ENCODE results near the gene WDR72.
"Not testable (repeated sequence)": the region's sequence is repeated elsewhere in the genome, so short reads cannot be mapped to it uniquely, and the experiment has no call there.

Gene WDR72

DNA sequence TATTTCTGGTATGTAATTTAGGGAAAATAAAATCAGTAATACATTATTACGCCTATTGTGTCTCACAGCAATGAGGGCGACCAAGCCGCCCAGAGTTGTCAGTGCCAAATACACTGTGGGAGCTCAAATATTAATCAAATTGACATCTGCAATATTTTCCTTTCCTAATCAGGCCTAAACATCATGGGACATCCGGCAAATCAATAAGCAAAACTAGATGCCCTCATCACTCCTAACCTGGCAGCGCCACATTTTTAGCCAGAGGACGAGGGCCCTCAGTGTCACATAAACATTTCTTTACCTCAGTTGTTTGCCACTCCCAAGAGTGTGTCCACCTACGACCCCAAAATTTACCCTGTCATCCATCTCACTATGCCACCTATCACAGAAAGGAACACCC, 64.1 kb downstream of the WDR72 start:
- DNase-seq, result no peak

DNA sequence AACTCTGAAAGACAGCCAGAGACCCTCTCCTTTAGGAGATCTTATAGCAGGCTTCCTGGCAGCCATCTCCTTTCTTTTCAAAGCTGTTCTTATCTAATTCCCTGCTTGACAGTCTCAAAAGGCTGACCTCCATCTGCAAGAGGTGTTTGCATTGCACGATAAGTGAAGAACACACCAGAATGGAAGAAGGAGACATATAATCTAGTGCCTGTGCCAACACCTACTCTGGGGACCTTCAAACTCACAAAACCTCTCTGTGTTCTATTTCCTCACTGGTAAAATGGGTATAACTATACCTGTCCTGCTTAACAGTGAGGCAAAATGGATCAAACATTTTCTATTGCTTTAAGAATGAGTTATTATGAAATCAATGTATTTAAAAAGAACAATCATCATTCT, 65.0 kb downstream of the WDR72 start:
- DNase-seq, result no peak

DNA sequence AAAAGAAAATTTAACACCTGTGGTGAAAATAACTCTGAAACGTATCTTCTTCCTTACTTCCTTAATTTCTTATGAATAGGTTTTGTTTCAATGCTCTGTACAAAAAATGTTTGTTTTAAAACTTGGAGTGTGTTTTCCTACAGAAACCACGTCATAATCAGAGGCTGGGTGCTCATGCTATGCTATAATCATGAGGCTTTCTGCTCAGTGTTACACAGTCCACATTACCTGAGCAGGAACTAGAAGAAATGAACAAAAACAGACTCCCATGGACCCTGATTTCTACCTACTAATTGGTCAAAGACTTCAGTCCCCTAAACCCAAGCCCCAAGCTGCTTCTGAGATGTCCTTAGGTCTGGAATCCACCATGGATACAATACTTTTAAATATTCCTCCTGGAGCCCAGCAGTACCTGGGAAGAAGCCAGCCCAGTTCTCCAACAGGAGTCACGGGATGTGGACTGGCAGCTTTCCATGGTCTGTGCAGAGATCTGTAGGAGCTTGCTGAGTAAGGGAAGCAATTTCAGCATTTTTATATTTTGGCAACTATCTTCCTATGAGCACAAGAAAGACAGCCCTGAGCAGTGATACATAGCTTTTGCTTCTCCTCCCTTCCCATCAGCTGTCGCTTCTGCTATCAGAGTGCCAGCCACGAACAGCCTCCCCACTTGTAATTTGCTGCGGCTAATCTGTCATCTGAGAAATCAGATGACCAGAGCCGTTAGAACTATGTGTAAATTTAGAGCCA, 65.6 kb downstream of the WDR72 start:
- no peak for DNase-seq

DNA sequence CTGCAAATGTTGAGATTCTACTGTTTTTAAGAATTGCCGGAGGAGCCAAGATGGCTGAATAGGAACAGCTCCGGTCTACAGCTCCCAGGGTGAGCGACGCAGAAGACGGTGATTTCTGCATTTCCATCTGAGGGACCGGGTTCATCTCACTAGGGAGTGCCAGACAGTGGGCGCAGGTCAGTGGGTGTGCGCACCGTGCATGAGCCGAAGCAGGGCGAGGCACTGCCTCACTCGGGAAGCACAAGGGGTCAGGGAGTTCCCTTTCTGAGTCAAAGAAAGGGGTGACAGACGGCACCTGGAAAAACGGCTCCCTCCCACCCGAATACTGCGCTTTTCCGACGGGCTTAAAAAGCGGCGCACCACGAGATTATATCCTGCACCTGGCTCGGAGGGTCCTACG, 75.3 kb downstream of the WDR72 start:
- DNase-seq, result not testable (repeated sequence)

DNA sequence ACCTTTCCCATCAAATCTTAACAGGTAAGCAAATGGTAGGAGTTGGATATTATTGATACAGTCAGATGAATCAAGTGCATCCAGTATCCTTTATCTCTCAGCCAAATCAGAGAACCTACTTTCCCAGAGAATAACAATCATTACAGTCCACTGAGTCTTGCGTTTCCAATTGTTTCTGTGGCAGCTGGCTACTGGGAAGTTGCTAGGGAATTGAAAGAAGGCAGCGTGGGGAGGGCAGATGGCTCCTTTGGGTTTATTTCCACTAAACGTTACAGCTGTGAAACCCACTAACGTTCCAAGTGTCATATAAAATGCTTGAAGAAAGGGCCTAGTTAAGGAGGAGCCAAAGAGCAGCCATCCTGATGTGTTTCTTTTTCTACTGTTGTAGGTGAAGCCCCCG, 78.4 kb downstream of the WDR72 start:
- DNase-seq, result no peak

DNA sequence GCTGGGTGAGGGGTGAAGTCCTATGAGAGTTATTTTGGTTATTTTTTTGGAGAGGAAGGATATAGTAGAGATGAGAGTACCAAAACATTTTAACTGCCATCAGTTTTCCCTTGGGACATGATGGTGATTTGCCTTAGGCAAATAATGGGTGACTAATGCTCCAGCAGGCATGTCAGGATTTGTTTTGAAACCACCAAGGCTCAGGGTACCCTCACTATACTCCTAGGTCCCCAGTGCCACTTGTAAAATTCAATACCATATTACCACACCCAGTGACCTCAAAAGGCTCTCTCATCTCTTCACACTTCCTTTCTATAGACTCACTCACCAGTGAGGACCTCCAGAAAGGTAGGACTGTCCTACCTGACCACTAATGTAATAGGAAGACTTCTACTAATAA, 83.6 kb downstream of the WDR72 start:
- no peak for DNase-seq

DNA sequence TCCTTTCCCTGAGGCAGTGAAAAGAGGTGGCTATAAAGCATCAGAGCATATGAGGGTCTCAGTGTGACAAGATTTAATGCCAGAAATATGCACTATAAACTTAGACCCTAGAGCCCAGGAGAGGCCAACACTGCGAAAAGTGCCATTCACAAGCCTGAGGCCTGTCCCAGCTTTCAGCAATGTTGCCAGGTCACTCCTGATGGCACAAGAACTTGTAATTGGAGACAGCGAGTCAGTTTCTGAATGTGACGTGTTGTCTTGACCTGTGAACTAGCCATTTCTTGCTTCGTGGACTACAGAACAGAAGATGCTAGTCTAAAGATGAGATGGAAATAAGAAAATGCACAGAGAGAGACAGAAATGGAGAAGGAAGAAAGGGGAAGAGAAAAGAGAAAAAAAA, 87.9 kb downstream of the WDR72 start:
- no peak for DNase-seq

DNA sequence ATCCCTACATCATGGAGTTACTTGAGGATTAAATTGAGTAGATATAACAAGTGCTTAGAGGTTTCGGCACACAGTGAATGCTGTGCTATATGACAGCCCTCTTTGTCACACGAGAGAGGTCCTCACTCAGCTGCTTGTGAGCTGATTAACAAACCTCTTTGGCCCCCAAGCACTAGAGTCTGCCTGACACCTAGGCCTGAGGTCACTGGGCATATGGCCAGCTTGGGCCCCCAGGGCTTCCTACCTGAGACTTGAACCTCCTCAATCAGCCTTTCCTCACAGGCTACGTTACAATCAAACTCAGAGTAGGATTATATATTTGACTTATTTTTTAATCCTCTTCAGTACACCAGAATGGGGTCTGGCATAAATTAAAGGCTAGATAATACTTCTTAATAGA, 88.8 kb downstream of the WDR72 start:
- no peak for DNase-seq

DNA sequence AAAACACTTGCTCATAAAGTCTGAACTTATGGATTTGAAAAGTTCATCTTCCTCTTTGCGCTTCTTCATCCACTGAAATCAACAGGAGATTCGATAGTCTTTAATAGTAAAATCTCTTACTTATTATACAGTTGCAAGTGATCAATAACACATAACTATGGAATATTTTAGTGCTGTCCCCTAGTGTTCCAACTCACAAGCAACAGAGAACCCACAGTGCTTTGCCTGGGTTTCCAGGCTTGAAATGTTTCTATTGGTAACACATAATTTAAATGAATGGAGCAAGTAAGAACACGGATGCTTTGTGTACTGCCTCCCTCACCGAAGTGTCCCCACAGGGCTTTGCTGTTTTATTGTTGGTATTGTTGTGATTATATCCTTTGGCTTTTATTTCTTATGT, 93.5 kb downstream of the WDR72 start:
- DNase-seq, result no peak

DNA sequence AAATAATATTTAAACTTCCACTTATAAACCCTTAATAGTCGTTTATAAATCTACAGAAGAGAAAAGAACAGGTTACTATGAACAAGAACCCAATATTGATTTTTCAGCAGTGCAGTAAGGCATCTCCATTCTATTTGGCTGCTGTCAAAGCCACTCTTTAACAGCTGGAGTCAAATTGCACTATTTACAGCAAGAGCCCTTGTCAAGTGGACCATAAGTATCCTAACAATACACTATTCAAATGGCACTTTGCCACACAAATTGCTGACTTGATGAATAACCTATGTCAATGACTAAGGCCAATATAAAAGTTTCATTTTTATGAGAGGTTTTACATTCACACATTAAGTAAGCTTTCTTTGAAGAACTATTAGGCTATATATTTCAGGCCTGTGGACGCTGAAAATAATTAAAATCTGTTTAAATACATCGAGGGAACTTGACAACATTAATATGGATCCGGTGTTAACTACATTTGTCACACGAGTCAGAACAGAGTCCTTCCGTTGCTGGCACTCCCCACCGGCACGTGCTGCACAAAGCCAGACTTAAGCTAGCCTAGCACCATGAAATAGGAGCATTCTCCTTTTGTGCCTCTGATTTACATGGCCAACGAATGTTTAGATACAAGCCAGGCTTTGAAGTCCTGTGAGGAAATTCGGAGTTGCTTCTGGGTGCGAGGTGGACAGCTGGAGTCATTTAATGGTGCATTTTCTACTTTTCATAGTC, 100.5 kb downstream of the WDR72 start:
- no peak for DNase-seq

DNA sequence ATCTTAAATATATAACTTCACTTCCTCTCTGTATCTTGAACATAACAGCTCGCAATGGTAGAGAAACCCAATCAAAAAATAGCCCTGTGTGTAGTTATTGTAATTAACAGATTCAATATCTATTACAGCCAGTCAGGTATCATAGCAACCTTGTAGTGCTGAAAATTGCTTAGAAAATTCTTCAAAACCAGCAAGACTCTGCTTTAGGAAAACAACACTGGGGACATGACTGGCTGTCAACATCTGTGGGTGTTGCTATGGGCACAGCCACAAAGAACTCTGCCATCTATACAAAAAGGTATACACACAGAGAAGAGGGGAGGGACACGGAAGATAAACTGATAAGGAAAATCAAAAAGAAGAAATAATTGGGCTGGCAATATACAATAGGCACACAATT, 101.2 kb downstream of the WDR72 start:
- DNase-seq, result no peak

DNA sequence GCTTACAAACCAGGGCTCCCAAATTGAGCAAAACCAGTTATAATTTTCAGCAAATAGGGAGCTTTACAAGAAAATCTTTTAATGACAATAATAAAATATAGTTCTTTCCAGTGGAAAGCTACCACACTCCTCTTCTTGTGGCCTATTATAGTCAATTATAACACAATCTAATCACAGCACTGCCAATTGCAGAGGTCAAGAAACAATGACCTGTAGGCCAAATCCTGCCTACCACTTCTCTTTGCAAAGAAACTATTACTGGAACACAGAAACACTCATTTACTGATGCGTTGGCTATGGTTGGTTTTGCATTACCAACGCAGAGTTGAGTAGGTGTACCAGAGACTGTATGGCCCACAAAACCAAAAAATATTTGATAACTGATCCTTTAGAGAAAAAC, 110.5 kb downstream of the WDR72 start:
- DNase-seq, result no peak

DNA sequence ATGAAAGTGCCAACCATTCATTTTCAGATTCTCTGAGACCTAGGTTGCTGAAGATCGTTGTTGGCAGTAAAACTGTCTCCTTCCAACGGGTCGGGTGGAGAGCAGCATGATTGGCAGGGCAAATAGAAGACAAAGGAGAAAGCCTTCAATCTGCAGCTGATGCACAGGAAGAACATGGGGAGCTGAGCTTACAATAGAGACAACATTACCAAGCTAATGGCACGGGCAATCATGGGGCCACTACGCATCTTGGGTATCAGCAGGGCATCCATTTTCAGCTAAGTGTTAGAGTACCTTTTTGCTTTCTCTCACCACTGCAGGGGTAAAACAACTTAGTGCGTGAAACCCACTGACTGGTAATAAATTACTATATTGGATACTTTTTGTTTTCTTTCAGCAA, 114.8 kb downstream of the WDR72 start:
- no peak for DNase-seq

DNA sequence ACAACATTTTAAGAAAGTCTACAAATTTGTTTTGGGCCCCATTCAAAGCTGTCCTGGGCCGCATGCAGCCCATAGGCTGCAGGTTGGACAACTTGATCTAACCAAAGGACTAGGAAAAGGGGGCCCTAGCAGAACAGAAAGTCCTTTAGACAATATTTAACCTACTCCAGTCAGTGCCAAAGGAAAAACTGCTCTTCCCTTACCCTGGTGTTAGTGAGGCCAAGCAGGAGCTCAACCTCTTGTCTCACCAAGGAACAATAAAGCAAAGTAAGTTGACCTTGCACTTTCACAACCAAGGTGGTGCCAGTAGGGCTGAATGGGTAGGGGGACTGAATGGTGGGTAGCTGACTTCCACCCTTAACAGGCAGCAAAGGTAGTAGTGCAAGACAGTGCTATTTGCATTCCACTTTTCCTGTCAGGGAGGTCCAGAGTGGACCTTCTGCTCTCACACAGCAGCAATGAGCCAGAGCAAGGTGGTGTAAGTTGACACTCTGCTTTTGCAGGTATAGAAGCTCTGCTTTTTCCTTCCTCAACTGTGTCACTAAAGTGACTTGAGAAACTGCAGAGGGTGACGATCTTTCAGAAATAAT, 124.9 kb downstream of the WDR72 start:
- DNase-seq, result no peak

DNA sequence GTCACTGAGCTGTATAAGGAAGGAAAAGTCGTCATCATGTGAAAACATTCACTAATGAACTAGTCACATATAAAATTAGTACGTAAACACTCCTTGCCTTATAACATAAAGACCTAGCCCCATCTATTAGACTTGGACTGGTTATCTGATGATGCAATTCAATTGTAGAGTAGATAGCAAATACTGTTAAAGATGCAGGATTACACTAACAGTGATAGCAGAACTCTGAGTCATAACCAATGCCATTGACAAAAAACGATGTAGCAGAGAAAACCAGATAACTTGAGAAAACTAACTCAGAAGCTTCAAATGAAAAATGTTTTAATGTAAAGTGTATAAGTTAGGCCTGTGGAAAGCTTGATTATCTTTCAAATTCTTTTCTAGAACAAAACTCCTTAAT, 132.2 kb downstream of the WDR72 start:
- DNase-seq, result no peak

DNA sequence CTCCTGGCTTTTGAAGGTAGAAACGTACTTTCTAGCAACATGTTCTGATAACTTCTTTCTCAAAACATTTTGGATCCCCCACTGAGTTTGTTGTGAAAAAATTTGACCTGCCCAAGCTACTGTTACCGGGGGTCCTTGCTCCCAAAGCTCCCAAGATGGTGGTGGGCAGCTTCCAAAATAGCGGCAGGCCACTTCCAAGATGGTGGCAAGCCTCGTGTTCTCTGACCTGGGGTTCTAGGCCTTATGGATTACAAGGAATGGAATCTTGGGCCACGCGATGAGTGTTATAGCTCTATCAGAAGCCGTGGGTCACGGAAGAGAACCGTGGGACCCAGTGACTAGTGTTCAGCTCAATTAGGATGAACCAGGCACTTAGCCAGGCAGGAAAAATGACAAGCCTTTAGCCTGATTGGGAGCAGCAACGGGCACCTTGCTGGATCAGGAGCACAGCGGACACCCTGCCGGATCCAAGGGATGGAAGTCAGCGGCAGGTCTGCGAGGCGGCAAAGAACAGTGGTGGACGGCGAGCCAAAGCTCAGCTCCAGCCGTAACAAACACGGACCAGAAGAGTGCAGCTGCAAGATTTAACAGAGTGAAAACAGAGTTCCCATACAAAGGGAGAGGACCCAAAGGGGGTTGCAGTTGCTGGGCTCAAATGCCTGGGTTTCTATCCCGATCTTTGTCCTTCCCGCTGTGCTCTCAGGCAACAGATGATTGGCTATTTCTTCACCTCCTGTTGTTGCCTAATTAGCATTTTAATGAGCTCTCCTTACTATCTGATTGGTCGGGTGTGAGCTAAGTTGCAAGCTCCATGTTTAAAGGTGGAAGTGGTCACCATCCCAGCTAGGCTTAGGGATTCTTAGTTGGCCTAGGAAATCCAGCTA, 133.3 kb downstream of the WDR72 start:
- no peak for DNase-seq

DNA sequence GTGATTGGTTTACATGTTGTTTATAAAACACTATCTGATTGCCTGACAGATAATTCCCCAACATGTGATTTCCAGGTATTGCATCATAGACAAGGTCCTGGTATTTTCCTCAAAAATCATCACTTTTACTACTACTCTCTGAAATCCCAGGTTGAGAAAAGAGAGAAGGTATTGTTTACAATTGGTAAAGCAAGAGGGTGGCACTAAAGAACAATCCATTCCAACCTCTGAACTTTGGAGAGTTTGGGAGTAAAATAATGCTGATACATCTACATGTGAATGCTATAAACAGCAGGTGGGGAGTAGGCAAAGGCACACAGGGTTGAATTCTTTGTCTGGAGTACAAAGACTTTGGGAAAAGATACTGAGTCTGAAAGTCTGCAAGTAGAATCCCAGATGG, 134.2 kb downstream of the WDR72 start:
- DNase-seq, result no peak

DNA sequence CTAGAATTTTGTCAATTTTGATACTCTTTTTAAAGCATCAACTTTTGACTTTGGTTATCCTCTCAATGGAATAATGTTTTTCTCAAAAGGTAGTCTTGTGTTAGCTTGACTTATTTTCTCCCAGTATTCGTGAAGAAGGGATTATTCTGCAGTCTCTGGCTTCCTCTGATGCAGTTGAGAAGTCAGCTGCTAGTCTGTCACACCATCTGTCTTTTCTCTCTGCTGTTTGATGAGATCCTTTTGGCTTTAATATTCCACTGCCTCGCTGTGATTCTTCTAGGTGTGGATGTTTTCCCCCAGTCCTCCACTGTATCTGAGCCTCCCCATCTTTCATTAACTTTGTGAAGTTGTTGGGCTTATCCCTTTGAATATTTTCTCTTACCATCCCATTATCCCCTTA, 141.0 kb downstream of the WDR72 start:
- no peak for DNase-seq

DNA sequence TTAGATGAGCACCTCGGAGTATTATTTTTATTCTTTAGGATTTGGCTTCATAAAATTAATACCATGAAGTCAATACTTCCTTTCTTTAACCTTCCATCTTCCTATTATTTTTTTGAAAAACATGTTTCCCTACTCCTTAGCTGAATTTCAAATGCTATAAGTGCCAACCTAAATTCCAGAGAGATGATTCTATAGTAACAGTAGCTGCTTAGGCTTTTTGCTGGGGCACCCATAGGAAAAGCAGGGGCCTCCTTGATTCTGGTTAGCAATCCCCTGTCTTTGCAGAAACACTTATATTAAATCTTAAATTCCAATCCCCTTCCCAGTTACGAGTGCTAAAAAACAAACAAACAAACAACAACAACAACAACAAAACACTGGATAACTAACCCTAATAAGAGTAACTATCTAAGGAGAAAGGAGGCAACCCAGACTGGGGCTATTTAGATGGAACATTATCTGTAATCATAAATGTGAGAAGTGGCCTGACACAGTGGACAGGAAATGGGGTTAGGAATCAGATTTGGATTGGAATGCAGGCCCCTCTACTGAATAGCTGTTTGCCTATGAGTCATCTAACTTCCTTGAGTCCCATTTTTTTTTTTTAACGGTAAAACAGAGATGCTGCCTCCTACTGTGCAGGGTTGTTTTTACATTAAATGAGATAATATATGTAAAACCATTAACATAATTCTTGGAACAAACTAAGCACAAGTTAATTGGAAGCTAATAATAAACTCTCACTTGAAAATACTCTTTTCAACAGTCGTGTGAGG, 148.1 kb downstream of the WDR72 start:
- DNase-seq, result no peak

DNA sequence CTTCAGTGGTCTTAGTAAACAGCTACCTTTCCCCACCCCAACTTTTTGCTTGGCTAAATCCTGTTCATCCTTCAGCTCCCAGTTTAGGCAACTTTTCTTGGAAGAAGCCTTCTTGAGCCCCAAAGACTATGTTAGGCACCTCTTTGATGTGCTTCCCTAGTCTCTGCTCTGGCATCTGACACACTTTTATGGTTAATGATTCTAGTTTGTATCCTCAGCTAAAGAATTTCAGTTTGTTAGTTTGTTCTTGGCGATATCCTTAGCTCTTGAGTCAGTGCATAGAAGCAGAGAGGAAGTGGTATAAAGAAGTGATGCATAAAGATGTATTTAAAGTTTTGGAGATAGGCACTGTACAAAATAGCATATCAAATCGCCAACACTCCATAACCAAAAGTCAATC, 168.4 kb downstream of the WDR72 start:
- no peak for DNase-seq

DNA sequence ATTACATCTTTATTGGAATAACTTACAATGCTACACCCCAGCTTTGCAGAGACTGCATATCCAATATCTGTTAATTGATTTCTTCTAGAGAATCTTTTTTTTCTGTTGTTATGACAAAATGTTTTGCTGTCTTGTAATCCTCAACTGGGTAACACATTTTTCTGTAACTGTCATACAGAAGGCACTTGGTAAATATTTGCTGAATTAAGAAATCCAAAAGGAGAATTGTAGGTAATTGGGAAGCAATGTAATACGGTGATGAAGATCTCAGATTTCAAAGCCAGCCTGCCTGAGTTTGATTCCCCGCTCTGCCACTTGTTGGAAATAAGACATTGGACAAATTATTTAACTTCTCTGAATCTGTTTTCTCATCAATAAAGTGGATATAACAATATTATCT, 169.1 kb downstream of the WDR72 start:
- no peak for DNase-seq

DNA sequence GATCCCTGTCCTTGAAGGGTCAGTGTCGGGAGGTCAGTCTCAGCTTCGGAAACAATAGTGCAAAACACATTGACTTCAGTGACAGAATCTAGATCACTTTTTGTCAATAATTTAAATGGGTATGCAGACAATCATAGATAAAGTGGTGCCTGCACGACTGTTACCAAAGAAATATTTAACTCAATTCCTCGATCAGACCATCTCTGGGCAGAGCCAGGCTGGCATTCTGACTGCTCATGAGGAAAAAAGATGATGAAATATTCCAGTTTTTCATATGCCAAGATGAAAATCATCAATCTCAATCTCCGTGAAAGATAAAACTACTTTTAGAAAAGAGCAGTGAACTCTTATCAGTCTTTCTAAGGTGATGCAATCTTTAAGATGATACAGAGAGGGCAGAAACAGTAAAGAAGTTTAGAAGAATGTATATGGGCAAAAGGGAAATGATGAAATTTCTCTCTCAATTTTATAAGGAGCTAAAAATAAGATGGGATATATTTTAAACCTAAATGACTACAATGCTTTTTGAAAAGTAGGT, 169.9 kb downstream of the WDR72 start:
- no peak for DNase-seq
